ENCODE results near the gene ANKRD66.

- TF ChIP-seq POLR2A (IDR thresholded peaks at IDR 0.05; ENCODE audit: low read depth) = no peak
- TF ChIP-seq, protein P1, sequence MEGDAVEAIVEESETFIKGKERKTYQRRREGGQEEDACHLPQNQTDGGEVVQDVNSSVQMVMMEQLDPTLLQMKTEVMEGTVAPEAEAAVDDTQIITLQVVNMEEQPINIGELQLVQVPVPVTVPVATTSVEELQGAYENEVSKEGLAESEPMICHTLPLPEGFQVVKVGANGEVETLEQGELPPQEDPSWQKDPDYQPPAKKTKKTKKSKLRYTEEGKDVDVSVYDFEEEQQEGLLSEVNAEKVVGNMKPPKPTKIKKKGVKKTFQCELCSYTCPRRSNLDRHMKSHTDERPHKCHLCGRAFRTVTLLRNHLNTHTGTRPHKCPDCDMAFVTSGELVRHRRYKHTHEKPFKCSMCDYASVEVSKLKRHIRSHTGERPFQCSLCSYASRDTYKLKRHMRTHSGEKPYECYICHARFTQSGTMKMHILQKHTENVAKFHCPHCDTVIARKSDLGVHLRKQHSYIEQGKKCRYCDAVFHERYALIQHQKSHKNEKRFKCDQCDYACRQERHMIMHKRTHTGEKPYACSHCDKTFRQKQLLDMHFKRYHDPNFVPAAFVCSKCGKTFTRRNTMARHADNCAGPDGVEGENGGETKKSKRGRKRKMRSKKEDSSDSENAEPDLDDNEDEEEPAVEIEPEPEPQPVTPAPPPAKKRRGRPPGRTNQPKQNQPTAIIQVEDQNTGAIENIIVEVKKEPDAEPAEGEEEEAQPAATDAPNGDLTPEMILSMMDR (IDR thresholded peaks at IDR 0.05) = no peak
- no peak for TF ChIP-seq POLR2AphosphoS5 (IDR thresholded peaks at IDR 0.05)
These were observed 16.7 kb downstream of the ANKRD66 start for GRCh38 chr6:46763466-46763865.
